RWPE1 (cell line): Measurements from ENCODE around the gene CSMD2.

Experiments used
- CTCF ChIA-PET: fragments of 350-600 bp; sonication (Branson Sonifier 250); formaldehyde crosslinking; extraction: SDS; loops from one replicate; lab custom pipeline; 2021; lab: Yijun Ruan, JAX
- POLR2A ChIA-PET: fragments of 400-600 bp; formaldehyde crosslinking; extraction: SDS; loops from one replicate; lab custom pipeline; 2020; ENCODE audit warnings: antibody characterized with exemption; ENCODE audit not compliant: low non-redundant PET; lab: Yijun Ruan, JAX
- DNase-seq: peaks from one replicate; pipeline ENCODE4 v3.0.0; 2012; ENCODE audit warnings: low spot score
- H3K27ac ChIP-seq: fragments of 450-650 bp; 2 replicates; pipeline ENCODE4 v1.5.1; 2017
- TF ChIP-seq, protein P1 (sequence below): fragments of 450-650 bp; conservative IDR thresholded peaks from 2 replicates; pipeline ENCODE4 v1.5.1; 2017; ENCODE audit warnings: low read depth, mild to moderate bottlenecking

The CSMD2 gene

DNA sequence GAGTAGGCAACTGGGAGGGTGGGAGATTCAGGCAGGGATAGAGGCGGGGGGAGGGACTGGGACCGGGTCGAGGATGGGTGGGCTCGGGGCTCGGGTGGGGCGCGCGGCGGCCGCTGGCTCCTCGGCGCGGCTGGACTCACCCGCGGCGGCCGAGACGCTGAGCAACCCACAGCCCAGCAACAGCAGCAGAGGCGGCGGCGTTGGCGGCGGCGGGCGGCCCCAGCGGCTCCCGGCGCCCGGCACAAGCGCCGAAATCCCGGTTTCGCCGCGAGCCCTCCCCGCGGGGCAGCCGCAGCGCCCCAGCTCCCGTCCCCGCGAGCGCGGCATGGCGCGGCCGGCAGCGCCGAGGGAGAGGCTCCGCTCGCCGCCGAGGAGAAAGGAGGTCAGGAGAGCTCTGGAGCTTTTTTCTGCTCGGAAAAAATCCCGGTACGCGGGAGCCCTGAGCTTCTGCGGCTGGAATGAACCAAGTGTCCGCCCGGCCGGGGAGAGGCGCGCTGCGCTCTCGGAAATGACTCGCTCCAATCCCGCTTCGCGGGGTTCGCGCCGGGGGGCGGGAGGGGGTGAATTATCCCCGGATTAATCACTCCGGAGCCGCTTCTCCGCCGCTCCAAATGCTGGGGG lies at the start of gene CSMD2:
Gene CSMD2 (minus strand): TSS at position 460 of the 621 bp plus-strand sequence. CDS start 133 bp downstream, at position 327.
- ChIA-PET POLR2A (no interaction called here), CTCF (interaction anchor here (0.6 to 0.8 kb wide), 3 partner anchors 97 to 707 kb away, joined by 3 to 4 read pairs (median 4); no protein-coding TSS in a partner anchor)
- TF ChIP-seq, protein P1, sequence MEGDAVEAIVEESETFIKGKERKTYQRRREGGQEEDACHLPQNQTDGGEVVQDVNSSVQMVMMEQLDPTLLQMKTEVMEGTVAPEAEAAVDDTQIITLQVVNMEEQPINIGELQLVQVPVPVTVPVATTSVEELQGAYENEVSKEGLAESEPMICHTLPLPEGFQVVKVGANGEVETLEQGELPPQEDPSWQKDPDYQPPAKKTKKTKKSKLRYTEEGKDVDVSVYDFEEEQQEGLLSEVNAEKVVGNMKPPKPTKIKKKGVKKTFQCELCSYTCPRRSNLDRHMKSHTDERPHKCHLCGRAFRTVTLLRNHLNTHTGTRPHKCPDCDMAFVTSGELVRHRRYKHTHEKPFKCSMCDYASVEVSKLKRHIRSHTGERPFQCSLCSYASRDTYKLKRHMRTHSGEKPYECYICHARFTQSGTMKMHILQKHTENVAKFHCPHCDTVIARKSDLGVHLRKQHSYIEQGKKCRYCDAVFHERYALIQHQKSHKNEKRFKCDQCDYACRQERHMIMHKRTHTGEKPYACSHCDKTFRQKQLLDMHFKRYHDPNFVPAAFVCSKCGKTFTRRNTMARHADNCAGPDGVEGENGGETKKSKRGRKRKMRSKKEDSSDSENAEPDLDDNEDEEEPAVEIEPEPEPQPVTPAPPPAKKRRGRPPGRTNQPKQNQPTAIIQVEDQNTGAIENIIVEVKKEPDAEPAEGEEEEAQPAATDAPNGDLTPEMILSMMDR, result no peak
- DNase-seq, result peak; percentile 14
- H3K27ac ChIP-seq, result no peak within 1 kb of the TSS

DNA sequence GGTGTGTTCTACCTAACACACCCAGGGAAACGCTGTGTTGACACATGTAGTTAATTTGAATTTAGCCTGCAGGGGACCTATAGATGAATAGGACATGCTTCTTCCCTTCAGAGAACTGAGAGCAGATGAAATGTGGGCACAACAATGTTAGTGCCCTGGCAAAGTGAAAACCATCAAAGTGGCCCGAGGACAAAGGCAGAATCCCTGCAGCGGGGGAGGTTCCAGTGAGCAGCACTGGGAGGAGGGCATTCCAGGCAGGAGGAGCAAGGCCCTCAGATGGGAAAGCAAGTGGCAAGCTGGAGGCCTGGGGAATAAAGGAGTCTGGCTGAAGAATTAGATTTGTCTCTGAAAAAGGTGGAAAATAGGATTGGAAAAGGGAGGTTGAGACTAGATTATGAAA lies 48.9 kb upstream of the CSMD2 start:
- no peak for DNase-seq
- H3K27ac ChIP-seq, result no peak overlapping the region
- ChIA-PET POLR2A (no interaction called here), CTCF (interaction anchor here (0.7 kb wide), 1 partner anchor 15 kb away, joined by 3 read pairs; no protein-coding TSS in a partner anchor)
- TF ChIP-seq, protein P1, result no peak

DNA sequence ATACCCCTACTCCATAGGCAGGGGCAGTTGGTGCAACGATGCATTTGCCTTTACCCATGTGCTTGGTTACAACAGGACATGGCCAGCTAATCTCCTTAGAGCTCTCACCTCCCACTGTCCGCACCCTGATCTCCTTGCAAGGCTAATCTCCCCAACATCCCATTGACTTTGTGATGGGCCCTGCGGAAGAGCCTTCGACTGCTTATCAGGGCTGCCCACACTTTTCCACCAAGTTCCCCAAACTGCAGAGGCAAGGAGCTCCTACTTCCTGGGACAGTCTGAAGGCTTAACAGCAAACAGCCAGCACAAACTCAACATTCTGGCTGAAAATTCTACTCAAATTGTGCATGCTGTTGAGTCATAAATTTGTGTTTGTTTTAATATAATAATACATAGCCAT lies 47.6 kb upstream of the CSMD2 start:
- CTCF ChIA-PET, result no interaction called here
- DNase-seq, result no peak
- POLR2A ChIA-PET, result no interaction called here
- no peak overlapping the region for H3K27ac ChIP-seq
- TF ChIP-seq, protein P1, result no peak

DNA sequence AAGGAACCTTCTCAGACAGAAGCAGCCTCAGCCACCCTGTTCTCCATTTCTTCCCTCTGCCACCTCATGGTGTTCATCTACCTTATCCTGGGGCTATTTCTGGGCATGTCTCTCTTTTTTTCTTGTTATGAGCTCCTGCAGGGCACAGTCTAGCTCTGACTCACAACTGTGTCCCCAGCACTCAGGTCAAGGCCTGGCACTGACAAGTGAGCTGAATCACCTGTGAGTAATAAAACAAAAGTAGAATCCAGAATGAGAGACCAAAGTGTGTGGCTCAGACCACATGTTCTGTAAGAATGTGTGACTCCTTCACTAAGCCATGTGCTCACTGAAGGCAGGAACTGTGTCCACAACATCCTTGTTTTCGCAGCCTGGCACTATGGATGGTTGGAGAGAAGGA lies 34.9 kb upstream of the CSMD2 start:
- TF ChIP-seq, protein P1, result no peak
- POLR2A ChIA-PET, result no interaction called here
- CTCF ChIA-PET, result no interaction called here
- no peak overlapping the region for H3K27ac ChIP-seq
- peak; percentile 76 for DNase-seq

DNA sequence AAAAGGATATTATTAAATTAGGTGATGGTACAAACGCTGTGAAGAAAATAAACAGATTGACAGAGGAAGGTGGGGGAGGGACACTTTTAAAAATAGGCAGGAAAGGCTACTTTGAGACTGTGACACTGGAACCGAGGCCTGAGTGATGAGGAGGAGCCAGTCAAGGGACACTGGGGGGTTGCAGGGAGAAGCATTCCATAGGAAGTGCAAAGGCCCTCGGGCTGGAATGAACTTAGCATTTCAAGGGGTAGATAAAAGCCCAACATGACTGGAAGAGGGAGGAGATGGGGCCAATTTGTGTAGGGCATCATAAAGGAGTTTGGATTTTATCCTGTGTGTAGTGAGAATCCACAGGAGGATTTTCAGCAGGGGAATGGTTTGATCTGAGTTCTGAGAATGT lies 27.6 kb upstream of the CSMD2 start:
- DNase-seq, result no peak
- TF ChIP-seq, protein P1, result no peak
- no peak overlapping the region for H3K27ac ChIP-seq
- ChIA-PET CTCF (interaction anchor here (0.7 kb wide), 1 partner anchor 660 kb away, joined by 5 read pairs; no protein-coding TSS in a partner anchor), POLR2A (no interaction called here)

DNA sequence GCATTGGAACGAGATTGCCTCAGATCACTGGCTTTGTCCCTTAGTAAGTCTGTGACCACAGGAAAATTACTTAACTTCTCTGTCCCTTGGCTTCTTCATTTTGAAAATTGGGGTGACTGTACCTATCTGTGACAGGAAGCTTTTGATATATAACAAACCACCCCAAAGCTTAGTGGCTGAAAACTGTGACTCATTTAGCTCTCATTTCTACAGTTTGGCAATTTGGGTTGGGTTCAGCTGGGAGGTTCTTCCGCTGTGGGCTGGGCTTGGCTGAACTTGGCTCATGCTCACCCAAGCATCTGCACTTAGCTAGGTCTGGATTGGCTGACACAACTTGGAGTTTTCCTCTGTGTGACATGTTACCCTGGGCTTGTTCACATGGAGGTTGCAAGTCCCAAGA lies 25.7 kb upstream of the CSMD2 start:
- POLR2A ChIA-PET, result no interaction called here
- no peak overlapping the region for H3K27ac ChIP-seq
- CTCF ChIA-PET, result no interaction called here

More for the DNA sequence above, 25.7 kb upstream of the CSMD2 start:
- no peak for DNase-seq
- TF ChIP-seq, protein P1, result no peak
